Activated T-helper 9 cell treated with anti-CD3 and anti-CD28 coated beads, Interleukin-2, amount 50 U/mL, for 16 hours (primary cell): ENCODE results near the gene DOK5.

Source experiments
- DNase-seq: peaks from one replicate; pipeline ENCODE4 v3.0.0-alpha.2; 2020; ENCODE audit warnings: low read depth

Gene DOK5

GRCh38 chr20:54514028-54514607 is 38.7 kb downstream of the DOK5 start:
- no peak for DNase-seq

DNA sequence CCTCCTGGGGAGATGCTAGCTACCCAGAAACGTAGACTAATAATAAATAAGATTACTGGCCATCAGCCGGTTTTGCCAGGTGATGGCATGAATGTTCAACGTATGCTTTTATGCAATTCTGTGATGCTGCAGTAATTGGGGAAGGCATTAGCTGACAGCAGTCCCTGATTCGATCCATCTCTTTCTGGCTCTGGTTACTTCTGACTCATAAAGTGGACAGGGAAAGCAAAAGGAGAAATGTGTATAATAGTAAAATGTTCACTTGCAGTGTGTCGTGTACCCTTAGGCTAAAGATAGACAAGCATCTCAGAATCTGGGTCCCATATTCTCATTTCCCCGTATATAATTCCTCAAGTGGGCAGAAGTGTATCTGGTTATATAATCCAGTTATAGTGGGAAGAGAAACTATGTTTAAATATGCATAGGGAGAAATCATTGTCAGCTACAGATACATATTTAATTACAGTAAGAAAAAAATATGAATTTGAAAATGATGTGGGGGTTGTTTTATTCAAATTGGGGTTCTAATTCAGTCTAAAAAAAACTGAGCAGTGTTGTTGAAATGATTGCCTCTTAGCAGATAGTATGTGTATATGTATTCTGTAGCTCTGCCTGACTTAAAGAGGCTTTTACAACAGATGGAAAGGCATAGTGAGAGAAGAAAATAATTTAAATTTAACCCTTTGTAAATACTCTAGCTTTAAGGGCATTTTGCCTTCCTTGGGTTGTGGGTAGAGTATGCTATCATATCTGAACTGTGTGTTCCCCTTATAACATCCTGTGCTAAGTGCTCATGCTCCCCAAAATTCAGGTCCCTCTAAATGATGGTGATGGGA is 40.6 kb downstream of the DOK5 start:
- DNase-seq, result no peak

- no peak for DNase-seq
Observed at GRCh38 chr20:54517241-54517975, 42.0 kb downstream of the DOK5 start.

DNA sequence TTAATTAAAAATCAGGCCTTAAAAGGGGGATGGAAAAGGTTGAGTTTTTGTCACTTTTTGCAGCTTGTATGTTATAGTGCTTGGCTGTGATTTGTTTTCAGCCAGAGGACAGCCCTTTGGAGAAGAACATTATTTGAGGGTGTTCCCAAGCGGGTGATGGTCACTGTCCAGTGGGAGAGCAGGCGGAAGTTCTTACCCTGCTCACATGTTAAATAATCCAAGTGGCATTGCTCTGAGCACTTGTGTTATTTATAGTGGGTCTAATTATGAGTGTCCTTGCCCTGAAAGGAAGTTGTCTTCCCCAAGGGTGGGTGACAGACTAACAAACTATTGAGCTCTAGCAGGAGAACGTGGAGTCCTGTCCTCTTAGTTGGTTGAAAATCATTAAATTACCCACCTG is 49.5 kb downstream of the DOK5 start:
- DNase-seq, result no peak

DNA sequence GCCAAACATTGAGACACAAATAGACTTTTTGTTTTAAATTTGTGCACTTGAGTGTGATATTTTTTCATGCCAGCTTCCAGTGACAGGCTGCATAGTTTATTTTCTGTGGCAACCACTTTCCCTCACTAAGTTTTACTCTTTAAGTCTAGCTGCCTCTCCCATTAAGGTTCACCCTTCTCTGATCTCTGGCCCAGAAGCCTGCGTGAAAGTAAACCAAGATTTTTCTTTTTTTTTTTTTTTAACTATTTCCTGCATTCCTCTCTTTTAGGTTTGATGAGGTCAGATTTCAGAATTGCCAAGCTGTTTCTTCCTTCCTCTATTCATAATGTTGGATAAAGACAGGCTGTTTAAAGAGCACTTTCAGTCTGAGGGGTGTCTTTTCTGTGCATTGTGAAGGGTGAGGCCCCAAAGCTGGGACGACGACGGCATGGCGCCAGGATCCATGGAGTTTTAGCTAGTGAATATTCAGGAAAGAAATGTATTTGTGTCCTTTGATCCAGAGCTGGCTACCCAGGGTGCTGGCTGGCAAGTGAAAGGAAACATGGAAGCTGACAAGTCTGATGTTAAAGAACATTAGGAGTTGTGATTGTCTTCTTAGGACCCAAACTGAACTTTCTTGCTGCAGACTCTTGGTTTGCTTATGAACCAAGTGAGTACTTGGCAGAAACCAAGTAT is 50.7 kb downstream of the DOK5 start:
- no peak for DNase-seq

- no peak for DNase-seq
Observed at GRCh38 chr20:54526801-54527200, 51.4 kb downstream of the DOK5 start.

DNA sequence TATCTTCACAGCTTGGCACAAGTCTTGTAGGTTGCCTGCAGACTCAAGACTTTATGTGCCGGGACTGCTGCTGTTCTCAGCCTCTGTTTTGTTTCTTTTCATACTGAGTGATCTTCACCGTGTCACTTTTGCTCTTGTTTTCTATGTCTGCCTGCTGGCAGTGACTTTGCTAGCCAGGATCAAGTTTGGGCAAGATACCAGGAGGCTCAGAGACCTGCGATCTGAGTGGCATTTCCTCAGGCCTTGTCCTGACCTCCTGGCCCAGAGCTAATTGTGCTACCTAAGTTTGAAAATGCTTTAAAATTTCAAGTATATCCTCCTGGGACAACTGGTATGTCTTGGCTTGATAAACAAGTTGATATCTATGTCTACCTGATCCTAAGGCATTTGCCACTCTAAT is 57.2 kb downstream of the DOK5 start:
- no peak for DNase-seq

DNA sequence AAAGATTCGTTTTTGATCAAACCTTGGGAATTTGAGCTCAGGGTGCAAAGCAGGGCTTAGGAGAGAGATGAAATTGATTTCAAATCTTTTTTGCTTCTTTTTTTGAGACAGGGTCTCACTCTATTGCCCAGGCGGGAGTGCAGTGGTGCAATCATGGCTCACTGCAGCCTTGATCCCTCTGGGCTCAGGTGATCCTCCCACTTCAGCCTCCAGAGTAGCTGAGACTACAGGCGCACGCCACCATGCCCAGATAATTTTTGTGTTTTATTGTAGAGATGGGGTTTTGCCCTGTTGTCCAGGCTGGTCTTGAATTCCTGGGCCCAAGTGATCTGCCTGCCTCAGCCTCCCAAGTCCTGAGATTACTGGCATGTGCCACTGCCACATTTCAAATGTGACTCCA is 58.7 kb downstream of the DOK5 start:
- DNase-seq, result no peak

DNA sequence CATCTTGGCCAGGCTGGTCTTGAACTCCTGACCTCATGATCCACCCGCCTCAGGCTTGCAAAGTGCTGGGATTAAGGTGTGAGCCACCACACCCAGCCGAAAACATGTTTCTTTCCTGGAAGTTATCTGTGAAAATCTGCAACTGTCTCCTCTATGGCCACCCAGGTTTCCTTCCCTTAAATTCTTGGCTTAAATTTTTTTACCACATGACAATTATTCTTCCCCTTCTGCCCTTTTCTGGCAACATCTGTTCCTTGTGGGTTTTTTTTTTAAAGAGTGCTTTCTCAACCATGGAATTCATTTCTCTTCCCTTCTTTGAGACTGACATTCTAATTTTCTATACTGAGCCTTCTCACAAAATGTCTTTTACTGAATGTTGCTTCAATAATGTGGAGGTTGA is 59.6 kb downstream of the DOK5 start:
- DNase-seq, result no peak

DNA sequence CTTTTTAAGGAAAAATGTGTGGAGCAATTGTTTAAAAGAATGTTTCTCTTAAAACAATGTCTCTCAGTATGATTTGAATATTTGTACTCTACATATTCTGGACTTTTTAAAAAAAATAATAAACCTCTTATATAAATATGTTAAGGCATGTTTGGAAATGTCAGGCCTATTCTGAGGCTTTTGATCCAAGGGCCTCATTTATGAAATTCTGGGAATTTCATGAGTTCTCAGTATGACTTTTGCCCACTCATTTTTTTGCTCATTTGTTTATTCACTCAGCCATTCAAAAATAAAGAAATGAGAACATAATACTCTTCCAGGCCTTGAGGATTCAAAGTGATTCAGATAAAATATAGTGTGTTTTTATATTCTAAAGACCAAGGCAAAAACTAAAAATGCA is 60.4 kb downstream of the DOK5 start:
- DNase-seq, result no peak

- no peak for DNase-seq
Observed at GRCh38 chr20:54539521-54540046, 64.2 kb downstream of the DOK5 start.

DNA sequence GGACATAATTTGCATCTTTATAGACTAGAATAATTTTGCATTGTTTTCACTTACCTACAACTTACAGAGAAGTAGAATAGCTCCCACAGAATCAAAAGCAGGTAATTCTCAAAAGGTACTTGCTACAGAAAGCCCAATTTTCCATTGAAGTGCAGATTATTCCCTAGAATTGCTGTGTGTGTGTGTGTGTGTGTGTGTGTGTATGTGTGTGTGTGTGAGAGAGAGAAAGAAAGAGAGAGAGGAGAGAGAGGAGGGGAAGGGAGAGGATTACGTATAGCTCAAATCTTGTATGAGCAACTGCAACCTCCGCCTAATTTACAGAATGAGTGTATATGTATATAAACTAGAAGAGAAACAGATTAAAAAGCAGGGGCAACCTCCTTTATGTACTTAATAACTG is 68.0 kb downstream of the DOK5 start:
- DNase-seq, result no peak

GRCh38 chr20:54545676-54546358 is 70.4 kb downstream of the DOK5 start:
- DNase-seq, result no peak

- no peak for DNase-seq
Observed at GRCh38 chr20:54548849-54549248, 73.5 kb downstream of the DOK5 start.

DNA sequence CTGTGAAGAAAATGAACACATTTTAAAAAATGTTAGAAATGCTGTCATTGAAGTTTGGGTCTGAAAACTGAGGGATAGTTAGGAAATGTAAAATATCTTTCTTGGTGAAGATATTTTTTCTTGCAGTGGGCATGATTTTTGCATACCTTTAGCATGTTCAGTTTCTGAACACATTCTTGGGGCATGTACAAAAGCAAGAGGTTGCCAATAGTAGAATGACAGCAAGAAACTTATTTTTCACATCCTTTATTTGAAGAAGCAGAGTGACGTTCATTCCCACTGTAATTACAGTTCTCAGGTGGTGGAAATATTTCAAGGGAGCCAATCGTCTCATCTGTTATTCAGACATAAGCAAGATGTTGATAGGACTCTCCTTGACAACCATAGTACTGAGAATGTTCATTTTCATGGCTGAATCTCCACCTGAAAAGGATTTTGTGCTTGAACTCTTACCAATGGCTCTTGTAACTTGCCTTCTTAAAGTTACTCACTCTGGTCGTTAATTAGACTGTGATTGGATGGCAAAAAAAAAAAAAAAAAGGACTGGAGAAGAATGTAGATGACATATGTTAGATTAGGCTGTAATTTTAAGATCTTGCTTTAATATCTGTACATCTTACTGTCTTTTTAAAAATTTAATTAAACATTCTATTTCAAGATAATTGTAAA is 74.4 kb downstream of the DOK5 start:
- DNase-seq, result no peak

DNA sequence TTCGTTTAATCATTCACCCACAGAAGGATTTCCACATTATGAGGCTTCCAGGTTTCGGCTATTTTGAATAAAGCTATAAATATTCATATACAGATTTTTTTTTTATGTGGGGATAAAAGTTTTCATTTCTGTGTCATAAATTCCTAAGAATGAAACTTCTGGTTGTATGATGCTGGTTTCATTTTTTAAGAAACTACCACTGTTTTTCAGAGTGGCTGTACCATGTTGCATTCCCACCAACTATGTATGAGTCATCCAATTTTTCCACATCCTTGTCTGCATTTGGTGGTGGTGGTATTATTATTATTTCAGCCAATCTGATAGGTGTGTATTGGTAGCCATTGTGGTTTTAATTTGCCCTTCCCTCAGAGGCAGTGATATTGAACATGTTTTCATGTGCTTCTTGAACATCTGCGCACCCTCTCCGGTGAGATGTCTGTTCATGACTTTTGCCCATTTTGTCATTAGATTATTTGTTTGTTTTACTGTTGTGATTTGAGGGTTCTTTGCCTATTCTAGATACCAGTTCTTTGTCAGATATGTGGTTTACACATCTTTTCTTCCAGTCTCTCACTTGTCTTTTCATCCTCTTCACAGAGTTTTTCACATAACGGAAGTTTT is 75.5 kb downstream of the DOK5 start:
- no peak for DNase-seq

GRCh38 chr20:54554006-54554405 is 78.6 kb downstream of the DOK5 start:
- DNase-seq, result no peak

DNA sequence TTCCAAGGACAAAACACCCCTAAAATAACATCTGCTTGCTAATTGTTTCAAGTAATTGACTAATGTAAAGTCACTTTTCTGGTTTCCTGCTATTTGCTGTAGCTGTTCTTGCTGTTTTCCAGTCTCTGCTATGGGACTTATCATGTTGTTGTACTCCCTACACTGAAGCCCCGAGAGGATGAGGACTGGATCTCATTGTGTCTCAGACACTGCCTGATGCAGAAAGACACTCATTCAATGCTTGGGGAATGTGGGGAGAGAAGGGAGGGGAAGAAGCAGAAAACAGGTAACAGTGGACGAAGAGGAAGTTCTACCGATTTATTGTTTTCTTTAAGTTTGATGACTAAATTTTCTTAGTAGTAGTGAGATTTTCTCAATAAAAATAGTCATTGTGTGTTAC is 79.8 kb downstream of the DOK5 start:
- DNase-seq, result no peak

- DNase-seq, result no peak
Observed at GRCh38 chr20:54556406-54556805, 81.0 kb downstream of the DOK5 start.

DNA sequence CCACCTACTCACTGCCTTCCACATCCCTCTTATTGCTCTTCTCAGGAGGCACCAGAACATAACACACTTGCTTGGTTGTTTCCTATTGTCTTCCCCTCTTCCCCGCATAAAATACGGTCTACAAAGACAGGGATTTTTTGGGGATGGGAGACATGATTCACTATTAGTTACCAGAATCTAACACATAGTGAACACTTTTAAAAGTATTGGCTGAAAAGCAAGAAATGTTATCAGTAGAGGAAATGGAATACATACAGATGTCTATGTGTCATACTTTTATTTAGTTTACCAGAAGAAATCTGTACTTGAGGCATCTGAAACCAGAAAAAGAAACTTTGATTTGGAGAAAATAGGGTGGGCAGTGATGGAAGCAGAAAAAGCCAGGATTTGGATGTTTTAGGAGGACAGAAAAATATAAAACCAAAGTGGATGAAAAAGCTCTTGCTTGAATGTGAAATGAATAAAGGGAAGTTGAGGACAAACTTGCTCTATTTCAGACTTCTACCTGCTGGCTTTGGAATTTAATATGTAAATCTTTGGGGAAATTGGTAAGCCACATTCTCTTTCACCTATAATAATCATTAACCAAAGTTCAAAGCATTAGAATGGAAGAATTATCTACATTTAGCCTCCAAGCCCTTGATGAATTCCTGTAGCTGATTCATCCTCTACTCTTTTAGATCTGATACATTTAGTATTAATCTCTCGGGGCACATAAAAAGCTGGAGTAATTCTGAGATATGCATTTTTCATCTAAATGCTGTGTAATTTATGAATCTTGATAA is 82.6 kb downstream of the DOK5 start:
- no peak for DNase-seq
